Medulla oblongata (tissue), 1 donor: Measurements from ENCODE around the gene MDP1.
"Not testable (repeated sequence)": the region's sequence is repeated elsewhere in the genome, so short reads cannot be mapped to it uniquely, and the experiment has no call there.

Source experiments
- DNase-seq: peaks from one replicate; pipeline ENCODE4 v3.0.0-alpha.2; 2015; ENCODE audit errors: extremely low spot score

MDP1 gene

DNA sequence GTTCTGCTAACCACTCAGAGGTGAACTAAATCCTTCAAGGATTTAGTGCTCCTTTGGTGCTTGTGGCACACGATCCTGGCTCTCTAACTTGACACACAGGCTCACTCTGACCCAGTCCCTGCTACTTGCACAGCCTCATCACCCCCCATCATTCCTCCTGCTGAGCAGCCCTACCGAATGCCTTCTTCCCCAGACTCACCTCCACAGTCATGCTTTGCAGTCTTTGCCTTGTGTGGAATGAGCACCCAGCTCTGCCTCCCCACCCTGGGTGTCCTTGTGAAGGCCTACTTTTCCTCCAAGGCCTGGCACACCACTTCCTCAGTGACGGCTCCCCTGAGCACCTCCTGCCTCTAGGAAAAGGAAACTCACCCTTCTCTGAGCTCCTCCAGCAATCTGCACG, 34.5 kb upstream of the MDP1 start:
- no peak for DNase-seq

GRCh38 chr14:24249230-24250021, 33.6 kb upstream of the MDP1 start:
- no peak for DNase-seq

- DNase-seq, result no peak
Observed at GRCh38 chr14:24247422-24247821, 31.6 kb upstream of the MDP1 start.

- DNase-seq, result peak; percentile 17
Observed at GRCh38 chr14:24246765-24247212, 30.9 kb upstream of the MDP1 start.

DNA sequence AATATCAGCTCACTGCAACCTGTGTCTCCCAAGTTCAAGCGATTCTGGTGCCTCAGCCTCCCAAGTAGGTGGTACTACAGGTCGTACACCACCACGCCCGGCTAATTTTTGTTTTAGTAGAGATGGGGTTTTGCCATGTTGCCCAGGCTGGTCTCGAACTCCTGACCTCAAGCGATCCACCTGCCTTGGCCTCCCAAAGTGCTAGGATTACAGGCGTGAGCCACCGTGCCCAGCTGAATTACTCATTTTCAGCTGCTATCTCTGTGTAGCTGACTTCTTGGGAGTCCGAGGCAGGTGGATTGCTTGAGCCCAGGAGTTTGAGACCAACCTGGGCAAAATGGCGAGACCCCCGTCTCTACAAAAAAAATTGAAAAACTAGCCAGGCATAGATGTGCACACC, 29.5 kb upstream of the MDP1 start:
- DNase-seq, result not testable (repeated sequence)

GRCh38 chr14:24243336-24243836, 27.5 kb upstream of the MDP1 start:
- DNase-seq, result peak; percentile 37

DNA sequence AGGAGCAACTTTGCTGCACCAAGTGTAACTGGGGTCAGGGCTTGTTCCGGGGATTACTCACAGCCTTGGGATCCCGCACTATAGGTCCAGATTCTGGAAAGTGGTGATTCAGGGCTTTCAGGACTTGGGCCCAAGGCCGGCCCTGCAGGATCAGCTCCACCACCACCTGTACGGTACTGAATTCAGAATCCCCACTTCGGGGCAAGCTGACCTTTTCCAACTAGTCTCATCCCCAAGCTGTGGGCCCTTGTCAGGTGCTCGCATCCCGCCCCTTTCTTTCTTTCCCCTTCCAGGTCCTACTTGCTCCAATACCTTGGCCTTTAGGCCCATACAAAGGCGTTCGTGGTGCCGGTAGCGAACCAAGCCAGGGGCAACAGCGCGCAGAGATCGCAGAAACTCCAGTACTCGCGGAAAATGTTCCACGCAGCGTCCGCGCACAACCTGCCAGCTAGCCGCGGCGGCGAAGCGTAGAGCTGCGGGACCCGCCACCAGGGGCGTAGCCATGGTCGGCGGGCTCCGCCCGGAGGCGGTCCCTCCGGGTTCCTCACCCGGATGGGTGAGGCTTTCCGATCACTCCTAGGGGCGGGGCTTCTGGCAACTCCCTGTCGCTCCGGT, 26.1 kb upstream of the MDP1 start:
- peak; percentile 96 for DNase-seq

DNA sequence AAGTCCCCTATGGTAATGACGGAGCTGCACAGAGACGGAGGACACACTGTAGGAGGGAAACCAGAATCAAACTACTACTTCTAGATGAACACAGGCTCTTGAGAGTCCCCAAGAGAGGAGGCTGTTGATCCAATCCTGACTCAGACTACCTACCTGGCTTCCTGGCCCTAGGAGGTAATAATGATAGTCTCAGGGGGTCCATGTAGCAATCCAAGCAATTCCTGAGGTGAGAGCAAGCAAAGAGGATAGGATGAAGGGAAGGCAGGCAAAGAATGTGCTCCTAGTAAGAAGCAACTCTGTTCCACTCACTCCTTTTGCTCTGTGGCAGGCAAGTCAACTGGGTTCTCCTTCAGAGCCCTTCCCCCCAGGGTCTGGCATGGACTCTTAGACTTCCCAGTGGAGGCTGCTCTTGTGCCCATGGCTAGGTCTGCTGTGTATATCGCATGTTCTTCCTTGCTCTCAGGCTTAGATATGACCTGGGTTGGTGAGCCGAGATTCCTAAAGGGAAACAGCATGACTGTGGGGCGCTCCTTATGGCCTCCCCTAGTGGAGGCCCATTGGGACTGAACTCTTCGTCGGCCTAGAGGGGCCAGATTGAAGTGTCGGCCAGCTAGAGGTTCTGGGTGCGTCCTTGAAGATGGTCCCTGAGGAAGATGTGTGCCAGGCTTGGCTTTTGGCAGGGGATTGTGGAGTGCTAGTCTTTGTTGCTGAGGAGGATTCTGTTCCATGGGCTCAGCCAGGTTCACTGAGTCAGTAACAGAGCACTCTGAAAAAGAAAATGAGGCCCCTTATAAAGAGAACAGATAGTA, 24.4 kb upstream of the MDP1 start:
- no peak for DNase-seq

- no peak for DNase-seq
Observed at GRCh38 chr14:24238527-24239037, 22.7 kb upstream of the MDP1 start.

GRCh38 chr14:24238123-24238522, 22.3 kb upstream of the MDP1 start:
- no peak for DNase-seq

DNA sequence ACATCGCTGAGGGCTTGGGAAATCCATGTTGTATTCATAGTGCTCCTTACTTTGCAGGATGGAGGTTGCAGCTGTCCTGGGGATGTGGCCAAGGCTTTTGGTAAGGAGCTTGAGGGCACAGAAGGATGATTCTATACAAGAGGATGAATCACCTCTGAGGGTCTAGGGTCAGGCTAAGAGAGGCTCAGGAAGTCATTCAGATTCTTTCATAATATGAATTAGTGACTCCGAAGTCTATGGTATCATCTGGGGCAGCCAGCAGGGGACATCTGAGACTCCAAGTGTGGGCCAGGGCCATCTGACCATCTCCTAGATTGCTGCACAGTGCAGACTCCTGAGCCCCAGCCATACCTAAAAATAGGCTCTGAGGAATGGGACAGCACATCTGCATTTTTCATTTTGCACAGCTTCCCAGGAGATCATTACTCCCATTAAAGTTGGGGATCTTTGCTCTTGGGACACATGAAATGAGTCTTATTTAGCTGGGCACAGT, 21.6 kb upstream of the MDP1 start:
- DNase-seq, result no peak

- no peak for DNase-seq
Observed at GRCh38 chr14:24236689-24237462, 21.0 kb upstream of the MDP1 start.

- DNase-seq, result no peak
Observed at GRCh38 chr14:24235804-24236688, 20.2 kb upstream of the MDP1 start.

DNA sequence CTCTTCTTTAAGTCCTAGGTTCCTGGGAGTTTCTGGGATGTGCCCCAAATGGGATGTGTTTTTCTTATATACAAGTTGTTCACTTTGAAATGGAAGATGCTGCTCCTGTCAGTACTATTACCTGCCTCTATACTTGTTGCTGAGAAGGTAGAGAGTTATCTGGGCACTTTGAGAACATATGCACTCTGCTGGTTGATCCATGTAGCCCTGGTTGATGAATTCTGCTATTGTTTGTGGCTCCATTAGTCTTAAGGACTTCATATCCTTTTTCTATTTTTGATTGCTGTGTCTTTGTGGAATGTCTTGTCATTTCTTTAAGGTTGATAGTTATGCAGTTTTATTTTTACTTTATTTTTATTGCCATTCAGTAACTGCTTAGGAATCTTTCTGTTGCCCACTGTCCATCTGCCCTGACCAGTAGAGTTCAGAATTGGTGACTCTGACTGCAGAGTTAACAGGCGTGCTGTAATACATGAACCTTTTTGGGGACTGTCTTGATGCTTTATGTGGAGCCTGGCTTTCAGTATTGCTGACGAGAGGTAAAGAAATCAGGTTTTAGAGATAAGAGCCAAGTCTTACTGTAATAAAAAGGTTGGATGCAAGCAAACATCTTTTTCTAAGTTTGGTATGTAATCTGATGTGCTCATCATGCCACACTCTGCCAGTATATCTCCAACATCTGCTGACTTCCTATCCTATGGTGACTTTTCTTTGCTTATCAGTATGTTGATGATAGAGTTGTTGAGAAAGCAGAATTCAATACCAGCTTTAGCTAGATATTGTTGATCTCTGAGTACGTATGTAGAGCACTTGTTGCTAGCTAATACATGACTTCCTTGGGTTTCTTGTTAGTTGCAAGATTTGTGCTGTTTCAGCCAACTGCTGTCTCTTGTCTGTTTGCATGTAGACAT, 18.5 kb upstream of the MDP1 start:
- DNase-seq, result no peak

- no peak for DNase-seq
Observed at GRCh38 chr14:24233538-24233866, 17.6 kb upstream of the MDP1 start.

GRCh38 chr14:24232645-24233537, 17.0 kb upstream of the MDP1 start, which contains the start of gene GMPR2:
Gene GMPR2 (plus strand): TSS chr14:24232929. CDS start chr14:24233254, 325 bp downstream.
- no peak for DNase-seq

DNA sequence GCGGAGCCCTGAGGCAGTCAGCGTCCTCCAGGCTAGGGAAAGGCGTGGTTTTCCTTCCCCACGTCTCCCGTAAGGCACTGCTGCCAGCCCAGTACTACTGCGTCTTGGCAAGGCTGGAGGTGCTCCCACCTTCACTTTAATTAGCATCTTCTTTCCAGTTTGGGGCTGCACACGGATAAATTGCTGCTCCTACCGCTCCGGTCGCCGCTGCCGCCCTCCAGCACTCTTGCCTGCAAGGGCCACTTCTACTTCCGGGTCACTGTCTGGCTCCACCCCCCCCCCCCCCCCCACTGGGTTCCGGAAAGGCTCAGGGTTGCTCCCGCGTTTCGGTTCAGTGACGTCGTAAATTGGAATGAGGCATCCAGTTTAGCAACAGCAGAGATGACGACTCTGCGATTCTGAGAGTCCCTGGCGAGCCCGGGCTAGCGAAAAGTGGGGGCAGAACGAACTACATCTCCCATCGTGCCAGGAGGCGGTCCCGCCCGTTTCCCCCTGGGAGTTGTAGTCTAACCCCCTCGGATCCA, 16.3 kb upstream of the MDP1 start, which contains the start of gene NEDD8:
Gene NEDD8, minus strand, starts transcription at position 247 of the 524 bp plus-strand sequence. Its CDS starts 100 bp downstream, at position 147.
- peak; percentile 97 for DNase-seq
